ENCODE results near the gene WDR36.

DNA sequence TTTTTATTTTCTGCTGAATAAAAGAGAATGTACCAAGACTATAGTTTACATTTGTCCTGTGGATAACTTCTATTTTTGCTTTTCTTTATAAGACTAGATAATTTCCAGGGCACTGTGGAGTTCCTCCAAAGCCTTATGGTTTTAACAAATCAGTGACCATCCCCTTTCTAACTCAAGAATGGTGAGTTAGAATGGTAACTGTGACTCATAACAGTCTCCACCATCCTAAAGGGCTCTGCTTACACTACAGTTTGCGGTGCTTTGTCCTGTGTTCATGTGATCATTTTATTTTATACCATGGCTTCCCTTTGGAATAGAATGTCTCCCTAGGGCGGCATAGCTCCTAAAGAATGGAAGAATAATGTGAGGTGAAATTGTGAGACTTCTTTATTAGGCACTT, 30.2 kb downstream of the WDR36 start:
- TF ChIP-seq, protein P1, sequence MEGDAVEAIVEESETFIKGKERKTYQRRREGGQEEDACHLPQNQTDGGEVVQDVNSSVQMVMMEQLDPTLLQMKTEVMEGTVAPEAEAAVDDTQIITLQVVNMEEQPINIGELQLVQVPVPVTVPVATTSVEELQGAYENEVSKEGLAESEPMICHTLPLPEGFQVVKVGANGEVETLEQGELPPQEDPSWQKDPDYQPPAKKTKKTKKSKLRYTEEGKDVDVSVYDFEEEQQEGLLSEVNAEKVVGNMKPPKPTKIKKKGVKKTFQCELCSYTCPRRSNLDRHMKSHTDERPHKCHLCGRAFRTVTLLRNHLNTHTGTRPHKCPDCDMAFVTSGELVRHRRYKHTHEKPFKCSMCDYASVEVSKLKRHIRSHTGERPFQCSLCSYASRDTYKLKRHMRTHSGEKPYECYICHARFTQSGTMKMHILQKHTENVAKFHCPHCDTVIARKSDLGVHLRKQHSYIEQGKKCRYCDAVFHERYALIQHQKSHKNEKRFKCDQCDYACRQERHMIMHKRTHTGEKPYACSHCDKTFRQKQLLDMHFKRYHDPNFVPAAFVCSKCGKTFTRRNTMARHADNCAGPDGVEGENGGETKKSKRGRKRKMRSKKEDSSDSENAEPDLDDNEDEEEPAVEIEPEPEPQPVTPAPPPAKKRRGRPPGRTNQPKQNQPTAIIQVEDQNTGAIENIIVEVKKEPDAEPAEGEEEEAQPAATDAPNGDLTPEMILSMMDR (IDR thresholded peaks at IDR 0.05; ENCODE audit: insufficient read depth, low read length) = no peak
- TF ChIP-seq, protein P2, sequence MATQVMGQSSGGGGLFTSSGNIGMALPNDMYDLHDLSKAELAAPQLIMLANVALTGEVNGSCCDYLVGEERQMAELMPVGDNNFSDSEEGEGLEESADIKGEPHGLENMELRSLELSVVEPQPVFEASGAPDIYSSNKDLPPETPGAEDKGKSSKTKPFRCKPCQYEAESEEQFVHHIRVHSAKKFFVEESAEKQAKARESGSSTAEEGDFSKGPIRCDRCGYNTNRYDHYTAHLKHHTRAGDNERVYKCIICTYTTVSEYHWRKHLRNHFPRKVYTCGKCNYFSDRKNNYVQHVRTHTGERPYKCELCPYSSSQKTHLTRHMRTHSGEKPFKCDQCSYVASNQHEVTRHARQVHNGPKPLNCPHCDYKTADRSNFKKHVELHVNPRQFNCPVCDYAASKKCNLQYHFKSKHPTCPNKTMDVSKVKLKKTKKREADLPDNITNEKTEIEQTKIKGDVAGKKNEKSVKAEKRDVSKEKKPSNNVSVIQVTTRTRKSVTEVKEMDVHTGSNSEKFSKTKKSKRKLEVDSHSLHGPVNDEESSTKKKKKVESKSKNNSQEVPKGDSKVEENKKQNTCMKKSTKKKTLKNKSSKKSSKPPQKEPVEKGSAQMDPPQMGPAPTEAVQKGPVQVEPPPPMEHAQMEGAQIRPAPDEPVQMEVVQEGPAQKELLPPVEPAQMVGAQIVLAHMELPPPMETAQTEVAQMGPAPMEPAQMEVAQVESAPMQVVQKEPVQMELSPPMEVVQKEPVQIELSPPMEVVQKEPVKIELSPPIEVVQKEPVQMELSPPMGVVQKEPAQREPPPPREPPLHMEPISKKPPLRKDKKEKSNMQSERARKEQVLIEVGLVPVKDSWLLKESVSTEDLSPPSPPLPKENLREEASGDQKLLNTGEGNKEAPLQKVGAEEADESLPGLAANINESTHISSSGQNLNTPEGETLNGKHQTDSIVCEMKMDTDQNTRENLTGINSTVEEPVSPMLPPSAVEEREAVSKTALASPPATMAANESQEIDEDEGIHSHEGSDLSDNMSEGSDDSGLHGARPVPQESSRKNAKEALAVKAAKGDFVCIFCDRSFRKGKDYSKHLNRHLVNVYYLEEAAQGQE (IDR thresholded peaks at IDR 0.05; ENCODE audit: insufficient replicate concordance, low read depth) = no peak
- TF ChIP-seq POLR2AphosphoS5 (IDR thresholded peaks at IDR 0.05; ENCODE audit: low read depth) (no peak), GABPA (IDR thresholded peaks at IDR 0.05; ENCODE audit: low read depth) (no peak), SPI1 (IDR thresholded peaks at IDR 0.05; ENCODE audit: borderline replicate concordance, low read depth) (no peak)

Measured in HL-60 (cell line).